ENCODE results near the gene BCL2.

BCL2 gene

DNA sequence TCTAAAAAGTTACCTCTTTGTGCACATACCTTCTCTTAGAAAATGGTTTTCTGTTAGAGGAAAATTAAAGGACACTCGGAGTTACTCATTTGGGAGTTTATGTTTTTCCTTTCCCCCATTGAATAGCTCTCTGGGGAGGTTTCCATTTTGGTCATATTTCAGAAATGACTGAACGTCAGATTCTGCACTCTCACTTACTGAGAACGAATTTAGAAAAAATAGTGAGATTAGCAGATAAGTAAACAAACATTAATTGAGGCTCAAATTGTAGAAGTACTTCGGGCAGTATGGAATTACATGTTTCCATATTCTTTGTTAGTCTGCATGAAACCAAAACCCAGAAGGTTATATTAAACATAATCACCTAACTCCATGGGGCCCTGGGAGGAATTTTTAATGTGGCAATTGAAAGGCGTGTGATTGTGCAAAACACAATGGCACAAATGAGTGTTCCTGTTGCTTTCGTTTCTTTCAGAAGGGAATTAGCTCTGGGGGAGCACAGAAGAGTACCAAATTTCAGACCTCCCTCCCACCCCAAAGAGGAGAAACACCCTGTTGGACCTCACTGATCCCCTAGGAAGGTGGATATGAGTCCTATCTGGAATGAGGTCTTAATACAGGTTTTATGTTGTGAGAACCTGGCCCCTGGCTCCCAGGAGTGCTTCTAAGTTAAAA lies 212.3 kb downstream of the BCL2 start:
- DNase-seq (ENCODE audit: low read depth), result no peak

DNA sequence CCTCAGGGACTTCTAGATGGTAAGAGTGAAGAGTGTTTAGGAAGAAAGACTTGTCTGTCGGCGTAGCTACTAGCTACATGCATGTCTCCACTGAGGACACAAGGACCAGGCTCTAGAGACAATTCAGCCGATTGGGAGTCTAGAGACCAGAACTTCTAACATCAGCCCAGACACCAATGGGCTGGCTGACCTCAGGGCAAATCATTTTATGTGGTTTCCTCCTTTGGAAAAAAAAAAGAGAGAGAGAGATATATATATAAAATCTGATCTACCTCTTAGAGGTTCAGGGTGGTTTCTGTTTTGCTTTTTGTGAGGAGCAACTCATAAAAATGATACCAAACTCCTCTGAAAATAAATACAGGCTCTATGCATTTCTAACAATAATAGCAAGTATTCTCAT lies 212.8 kb downstream of the BCL2 start:
- no peak for DNase-seq (ENCODE audit: low read depth)

GRCh38 chr18:63105636-63106316 lies 213.8 kb downstream of the BCL2 start:
- no peak for DNase-seq (ENCODE audit: low read depth)

DNA sequence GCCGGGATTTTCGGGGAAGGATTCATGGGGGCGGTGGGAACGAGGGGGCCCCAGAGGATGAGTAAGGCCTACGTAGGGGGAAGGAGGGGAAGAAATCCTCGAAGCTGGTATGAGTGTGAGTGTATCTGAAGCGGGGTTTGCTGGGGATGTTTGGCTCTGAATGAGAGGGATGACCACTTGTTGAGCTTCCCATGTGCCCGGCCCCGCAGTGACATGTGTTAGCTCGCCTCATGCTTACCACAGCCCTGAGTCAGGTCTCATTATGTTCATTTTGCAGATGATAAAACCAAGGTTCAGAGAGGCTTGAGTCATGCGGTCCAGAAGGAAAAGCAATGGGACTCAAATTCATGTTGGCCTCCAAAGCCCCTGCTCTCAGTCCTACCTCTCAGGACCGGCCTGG lies 214.7 kb downstream of the BCL2 start:
- no peak for DNase-seq (ENCODE audit: low read depth)

- no peak for DNase-seq (ENCODE audit: low read depth)
These were observed 216.4 kb downstream of the BCL2 start for GRCh38 chr18:63102941-63103744.

DNA sequence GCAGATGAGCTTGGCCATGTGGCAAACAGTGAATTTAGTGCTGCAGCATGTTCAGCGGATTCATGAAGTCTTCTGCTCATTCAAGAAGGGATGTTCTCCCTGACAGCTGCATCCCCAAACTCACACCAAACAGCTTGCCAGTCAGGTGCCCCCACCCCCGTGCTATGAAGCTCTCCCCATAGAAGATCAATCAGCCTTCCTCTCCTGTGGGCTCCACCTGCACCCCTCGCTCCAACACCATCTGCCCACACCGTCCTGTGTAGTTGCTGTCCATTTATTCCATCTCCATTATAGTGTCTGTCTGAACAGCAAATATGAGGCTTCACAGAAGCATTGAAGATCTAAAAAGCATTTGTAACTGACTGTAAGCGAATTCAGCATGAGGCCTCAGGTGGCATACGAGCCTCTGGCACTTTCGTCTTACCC lies 218.9 kb downstream of the BCL2 start:
- DNase-seq (ENCODE audit: low read depth), result no peak

GRCh38 chr18:63099848-63100629 lies 219.5 kb downstream of the BCL2 start:
- DNase-seq (ENCODE audit: low read depth), result no peak

GRCh38 chr18:63099091-63099840 lies 220.3 kb downstream of the BCL2 start:
- no peak for DNase-seq (ENCODE audit: low read depth)

DNA sequence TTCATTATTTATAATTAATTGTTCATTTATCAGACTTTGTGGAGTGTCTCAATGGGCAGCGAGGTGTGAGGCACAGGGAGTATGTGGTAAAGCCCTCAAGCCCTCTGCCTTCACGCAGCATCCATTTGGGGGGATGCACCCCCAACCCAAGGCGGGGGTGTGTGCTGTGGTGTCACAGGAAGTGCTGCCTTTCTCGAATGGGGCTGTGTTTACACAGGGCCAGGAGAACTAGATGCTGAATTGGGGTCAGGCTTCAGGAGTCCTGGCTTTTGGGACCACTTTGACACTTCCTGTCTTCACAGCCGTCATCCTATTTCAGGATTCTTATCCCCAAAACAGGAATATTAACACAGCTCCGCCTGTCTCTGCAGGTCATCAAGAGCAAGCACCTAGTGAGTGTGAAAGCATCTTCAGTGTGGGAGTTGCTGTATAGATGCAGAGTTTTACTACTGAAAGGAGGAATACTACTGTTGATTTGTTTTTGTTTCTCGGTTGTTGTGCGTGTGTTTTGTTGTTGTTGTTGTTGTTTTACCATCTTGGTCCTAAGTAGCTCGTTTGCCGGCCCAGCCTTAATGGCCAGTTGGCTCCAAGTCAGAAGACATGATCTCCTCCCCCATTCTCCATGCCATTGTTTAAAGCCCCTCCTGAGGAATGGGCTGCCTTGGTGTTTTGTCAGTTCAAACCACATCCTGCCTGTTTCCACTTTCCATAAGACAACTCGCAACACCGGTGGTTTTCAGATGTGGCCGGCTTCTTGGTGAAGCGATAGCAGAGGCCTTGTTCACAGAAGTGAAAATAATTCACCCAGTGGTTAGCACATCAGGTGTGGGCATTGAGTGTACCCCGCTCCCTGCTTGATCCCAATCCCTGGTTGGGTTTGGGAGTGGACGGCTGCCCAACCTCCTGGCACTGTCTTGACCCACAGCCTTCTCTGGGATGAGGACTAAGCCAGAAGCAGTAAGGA lies 221.3 kb downstream of the BCL2 start:
- no peak for DNase-seq (ENCODE audit: low read depth)

- DNase-seq (ENCODE audit: low read depth), result no peak
These were observed 222.4 kb downstream of the BCL2 start for GRCh38 chr18:63097178-63097577.

DNA sequence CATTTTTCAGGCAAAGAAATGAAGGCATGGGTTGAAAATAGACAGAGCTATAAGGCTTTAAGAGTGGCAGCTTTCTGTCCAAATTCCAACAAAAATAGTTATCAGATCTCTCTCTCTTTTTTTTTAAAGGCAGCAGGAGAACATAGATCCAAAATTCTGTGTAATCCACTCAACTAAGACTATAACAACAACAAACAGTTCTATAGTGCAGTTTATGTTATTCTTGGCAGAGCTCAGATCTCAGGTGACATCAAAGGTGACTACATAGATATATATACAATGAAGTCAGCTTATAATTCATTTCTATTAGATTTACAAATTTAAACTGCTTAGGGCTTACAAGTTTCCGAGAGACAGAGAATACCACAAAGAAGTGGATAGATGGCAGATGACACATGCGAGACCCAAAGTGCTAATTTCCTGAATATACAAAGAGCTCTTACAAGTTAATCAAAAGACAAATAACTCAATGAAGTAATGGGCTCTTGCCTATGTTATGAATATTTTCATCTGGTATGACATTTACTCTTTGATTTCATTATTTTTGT lies 223.2 kb downstream of the BCL2 start:
- DNase-seq (ENCODE audit: low read depth), result no peak

GRCh38 chr18:63095768-63096167 lies 223.8 kb downstream of the BCL2 start:
- no peak for DNase-seq (ENCODE audit: low read depth)

DNA sequence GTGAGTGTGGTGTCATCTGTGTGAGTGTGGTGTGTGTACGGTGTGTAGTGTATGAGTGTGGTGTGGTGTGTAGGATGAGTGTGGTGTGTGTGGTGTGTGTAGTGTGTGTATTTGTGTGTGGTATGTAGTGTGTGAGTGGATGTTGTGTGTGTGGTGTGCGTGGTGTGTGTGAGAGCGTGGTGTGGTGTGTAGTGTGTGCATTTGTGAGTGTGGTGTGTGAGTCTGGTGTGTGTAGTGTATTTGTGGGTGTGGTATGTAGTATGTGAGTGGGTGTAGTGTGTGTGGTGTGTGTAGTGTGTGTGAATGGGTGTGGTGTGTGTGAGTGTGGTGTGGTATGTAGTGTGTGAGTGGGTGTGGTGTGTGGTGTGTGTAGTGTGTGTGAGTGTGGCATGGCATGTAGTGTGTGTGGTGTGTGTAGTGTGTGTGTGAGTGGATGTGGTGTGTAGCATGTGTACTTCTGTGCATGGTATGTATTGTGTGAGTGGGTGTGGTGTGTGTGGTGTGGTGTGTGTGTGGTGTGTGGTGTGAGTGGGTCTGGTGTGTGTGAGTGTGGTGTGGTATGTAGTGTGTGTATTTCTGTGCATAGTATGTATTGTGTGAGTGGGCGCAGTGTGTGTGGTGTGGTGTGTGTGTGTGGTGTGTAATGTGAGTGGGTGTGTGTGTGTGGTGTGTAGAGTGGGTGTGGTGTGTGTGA lies 227.8 kb downstream of the BCL2 start:
- DNase-seq (ENCODE audit: low read depth), result no peak

GRCh38 chr18:63090334-63090733 lies 229.2 kb downstream of the BCL2 start:
- no peak for DNase-seq (ENCODE audit: low read depth)

DNA sequence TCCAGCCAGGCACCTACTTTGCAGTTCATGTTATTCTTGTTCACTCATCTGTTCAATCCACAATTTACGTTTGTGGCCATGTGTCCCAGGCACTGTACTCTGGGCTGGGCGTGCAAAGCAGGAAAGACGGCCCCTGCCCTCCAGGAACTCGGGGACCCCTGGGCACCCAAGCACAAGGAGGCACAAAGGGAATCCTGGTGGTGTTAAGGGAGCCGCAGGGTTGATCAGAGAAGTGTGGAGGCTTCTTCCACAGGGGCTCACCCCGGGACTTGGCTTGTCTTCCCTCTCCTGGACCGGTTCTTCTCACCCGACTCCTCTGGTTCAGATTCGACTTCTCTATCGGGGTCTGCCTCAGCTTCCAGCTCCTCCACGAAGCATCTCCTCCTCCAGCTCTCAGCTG lies 230.5 kb downstream of the BCL2 start:
- DNase-seq (ENCODE audit: low read depth), result no peak

DNA sequence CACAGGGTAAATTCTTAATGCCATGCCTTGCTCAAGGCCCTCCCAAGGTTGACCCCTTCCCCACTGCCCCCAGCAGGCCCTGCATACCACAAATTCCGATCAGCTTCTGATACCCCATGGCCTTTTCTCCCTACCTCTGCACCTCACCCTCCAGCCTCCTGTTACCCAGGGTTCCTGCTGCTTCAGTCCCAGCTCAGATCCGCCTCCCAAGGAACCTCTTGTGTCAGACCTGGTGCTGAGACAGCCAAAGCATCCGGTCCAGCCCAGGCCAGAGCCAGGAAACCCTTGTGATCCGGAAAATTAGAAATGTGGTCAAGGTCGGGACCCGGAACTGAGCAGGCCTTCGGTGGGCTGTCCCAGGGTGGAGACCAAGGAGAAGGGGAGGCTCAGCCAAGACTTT lies 231.3 kb downstream of the BCL2 start:
- DNase-seq (ENCODE audit: low read depth), result no peak

- no peak for DNase-seq (ENCODE audit: low read depth)
These were observed 231.9 kb downstream of the BCL2 start for GRCh38 chr18:63087421-63088230.

DNA sequence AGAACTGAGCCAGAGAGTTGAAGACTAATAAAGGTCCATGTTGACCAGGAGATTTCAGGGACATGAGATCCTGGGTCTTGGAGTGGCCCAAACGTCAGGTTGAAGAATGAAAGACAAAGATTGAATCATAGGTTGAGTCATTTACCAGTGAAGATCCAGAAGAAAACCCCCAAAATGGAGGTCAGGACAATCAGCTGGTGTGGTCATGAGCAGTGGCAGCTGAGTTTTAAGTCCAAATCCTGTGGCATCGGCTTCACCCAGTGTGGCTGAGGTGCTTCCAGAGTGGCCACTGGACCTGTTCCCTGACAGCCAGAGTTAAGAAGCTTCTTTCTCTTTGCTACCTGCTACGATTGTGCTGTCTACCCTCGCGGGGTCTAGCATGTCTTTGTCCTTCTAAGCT lies 234.0 kb downstream of the BCL2 start:
- no peak for DNase-seq (ENCODE audit: low read depth)

- DNase-seq (ENCODE audit: low read depth), result no peak
These were observed 235.3 kb downstream of the BCL2 start for GRCh38 chr18:63084219-63084618.
